NCI-H1105 (cell line): ENCODE data around the gene MKNK2.

Experiments used
- DNase-seq: peaks from one replicate; lab custom pipeline; 2025; lab: John Stamatoyannopoulos, UW

MKNK2 gene

DNA sequence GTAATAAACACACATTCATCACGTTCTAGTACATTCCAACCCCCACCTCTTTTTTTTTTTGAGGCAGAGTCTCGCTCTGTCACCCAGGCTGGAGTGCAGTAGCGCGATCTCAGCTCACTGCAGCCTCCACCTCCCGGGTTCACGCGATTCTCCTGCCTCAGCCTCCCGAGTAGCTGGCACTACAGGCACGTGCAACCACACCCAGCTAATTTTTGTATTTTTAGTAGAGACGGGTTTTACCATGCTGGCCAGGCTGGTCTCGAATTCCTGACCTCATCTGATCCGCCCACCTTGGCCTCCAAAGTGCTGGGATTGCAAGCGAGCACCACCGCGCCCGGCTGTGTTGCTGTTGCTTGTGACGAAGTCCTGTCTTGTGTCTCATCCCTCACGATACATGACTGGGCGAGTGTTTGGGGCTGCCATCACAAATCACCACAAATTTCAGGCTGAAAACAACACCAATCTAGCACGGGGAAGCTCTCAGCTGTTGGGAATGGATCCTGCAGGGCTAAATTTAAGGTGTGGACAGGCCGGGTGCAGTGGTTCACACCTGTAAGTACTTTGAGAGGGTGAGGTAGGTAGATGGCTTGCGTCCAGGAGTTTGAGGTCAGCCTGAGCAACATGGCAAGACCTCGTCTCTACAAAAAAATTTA, 29.4 kb upstream of the MKNK2 start:
- no peak for DNase-seq

DNA sequence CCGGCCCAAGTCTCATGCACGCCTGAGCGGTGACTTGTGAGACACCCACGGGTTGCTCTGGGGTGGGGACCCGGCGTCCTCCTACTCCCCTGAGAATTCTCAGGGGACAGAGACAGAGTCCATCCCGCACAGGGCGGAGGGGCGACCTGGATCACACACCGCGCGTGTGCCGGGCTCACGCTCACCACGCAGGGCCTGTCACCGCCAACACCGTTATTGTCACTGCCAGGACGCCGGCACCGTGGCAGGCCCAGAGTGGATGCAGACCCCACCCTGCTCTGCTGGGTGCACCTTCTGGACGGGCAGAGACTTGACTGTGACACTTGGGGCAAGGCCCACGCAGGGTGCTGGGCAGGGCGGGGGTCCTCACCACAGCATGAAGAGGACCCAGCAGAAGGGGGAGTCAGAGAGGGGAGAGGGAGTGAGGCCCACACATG, 28.8 kb upstream of the MKNK2 start:
- no peak for DNase-seq

DNA sequence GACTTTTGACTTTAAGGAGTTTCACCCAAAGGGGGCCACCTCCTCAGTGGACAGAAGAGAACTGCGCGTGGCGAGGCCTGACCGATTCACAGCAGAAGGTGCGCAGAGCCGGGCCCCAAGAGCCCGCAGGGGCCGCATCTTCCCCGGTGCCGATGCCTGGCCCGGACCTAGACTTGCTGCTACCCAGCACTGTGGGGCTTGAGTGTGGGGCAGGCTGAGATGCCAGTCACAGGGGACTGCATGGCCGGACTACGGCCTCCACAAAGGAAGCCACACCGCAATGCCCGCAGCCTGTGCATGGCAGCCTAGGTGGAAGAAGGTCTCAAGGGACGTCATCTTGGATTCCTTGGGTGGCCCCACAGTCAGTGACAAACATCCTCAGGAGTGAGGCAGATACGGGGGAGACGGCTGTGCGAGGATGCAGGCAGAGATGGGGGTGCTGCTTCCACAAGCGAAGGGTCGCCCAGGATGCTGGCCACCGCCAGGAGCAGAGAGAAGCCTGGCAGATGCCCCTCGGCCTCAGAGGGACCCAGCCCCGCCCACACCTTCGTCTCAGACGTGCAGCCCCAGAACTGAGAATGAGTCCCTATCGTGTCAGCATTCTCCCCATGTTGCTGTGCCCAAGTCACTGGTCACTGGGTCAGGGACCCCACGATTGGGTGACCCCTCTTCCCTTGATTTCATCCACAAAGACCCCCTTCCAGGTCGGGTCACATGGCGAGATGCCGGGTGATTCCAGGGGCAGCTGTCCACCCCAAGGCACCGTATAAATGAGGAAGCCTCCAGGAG, 28.2 kb upstream of the MKNK2 start:
- DNase-seq: no peak

DNA sequence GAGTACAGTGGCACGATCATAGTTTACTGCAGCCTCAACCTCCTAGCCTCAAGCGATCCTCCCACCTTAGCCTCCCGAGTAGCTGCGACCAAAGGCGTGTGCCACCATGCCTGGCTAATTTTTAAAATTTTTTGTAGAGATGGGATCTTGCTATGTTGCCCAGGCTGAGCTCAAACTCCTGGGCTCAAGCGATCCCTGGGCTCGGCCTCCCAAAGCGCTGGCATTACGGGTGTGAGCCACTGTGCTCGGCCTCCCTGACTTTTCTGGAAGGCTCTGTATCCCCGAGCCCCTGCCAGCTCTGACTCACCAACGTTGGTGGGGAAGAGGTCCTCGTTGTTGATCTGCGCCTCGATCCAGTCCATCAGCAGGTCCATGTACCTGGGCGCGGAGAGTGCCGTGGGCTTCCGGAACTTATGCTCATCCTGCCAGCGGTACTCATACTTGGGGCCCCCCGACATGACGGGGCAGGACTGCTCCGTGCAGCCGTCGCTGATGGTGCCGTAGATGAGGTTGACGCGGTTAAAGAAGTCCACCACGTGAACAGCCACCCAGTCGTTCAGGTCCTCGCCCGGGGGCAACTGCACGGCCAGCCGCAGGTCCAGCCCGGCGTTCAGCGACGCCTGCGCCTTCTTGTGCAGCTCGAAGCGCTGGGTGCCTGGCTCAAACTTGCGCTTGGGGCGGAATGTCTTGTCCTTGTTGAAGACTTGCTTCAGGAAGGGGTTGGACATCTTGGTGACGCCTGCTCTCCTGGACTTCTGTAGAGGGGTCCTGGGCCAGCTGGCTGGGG, 27.0 kb upstream of the MKNK2 start:
- DNase-seq: no peak

DNA sequence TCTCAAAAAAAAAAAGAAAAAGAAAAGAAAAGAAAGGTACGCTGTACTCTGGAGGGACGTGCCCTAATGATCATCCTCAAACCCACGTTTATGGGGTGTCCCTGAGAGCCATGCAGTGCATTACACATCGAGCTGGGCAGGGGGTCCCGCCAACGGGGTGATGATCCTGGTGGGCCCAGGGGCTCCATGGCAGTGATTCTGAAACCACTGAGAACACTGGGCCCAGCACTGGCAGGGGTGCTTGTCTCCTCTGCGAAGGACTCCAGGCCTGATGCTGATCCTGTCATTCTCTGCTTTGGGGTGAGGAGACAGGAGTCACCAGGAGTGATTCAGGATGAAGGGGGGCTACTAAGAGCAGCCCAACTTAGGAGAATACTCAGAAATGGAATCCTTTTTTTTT, 26.4 kb upstream of the MKNK2 start:
- no peak for DNase-seq

DNA sequence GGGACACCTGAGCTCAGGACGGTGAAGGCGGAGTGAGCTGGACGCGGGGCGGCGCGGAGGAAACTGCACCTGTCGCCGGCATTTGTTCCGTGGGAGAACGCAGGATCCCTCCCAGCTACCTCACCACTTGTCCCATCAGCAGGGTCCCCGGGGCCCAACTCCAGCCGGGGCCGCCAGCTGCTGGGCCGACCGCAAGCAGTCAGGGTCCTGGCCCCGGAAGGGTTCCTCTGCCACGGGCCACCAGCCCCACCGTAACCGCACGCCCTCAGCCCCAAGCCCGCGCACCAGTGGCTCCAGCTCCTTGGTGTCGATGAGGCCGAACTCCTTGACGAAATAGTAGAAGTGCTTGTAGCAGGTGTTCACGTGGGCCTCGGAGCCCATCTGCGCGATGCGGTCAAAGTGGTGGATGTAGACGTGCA, 25.5 kb upstream of the MKNK2 start:
- no peak for DNase-seq

DNA sequence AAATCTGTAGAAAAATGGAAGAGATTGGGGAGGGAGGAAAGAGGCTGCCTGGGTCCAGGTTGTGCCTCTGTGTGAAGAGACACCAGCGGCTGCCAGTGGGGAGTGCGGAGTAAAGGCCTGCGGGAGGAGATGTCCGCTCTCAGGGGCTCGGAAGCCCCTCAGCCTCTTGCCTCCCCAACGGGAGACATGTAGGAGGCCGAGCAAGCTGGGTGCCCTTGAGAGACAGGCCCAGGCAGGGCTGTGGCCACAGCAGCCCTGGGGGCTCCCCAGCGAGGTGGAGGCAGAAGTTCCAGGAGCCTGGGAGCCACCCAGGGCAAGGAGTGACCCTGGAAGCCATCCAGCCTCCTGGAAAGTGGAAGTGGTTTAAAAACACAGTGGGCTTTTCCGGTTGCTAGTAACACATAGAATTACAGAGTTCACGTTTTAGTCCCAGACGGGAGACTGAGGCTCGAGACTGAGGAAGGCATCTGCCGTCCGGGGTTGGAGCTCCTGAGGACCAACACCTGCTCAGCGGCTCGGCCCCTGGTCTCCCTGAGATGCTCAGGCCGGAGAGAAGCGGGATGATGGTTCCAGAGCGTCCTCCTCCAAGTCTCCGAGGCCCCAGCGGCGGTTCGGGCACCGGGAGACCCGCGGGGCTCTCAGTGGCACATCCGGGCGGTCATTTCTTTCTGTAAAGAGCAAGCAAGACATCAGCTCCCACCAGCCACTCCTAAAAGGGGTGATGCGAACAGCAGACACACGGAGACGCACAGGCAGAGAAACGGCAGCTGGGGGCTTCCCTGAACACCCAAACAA, 21.9 kb upstream of the MKNK2 start:
- DNase-seq: no peak

DNA sequence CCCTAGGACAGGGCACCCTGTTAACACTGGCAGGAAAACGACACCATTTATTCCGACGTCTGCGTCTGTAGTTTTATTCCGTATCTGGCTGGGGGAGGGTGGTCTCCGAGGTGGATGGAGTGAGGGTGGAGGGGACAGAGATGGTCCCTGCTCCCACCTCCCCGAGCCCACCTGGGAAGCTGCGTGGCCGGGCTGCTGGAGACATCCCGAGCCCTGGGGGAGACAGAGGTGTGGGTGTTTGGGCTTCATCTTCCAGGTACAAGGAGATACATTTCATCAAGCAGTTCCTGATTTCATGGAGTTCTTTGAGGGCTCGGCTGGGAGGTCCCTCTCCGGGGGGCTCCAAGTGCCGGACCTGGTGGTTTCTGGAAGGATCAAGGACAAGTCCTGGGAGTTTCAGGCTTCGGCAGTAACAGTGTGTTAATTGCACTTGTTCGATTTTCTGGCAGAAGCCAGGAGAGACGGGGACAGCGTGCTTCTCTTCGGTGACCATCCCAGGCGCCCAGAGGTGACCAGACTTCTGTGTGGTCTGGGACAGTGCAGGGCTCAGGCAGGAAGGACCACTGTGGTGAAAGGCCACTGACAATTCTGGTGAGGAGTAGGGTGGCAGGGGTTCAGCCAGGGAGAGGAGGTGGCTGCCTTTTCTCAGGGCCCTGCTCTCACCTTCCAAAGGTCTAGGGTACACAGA, 20.1 kb upstream of the MKNK2 start:
- DNase-seq: no peak

DNA sequence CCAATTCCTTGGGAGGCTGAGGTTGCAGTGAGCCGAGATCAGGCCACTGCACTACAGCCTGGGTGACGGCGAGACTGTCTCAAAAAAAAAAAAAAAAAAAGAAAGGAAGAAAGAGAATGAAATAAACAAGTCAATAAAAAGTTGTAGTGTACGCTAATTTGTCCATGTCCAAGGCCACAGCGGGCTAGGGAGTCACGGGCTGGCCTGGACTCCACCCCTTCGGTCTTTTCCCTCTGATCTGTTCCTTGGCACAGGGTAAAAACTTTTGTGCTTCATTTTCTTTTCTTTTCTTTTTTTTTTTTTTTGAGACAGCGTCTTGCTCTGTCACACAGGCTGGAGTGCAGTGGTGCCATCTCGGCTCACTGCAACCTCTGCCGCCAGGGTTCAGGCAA, 19.4 kb upstream of the MKNK2 start:
- DNase-seq: no peak

DNA sequence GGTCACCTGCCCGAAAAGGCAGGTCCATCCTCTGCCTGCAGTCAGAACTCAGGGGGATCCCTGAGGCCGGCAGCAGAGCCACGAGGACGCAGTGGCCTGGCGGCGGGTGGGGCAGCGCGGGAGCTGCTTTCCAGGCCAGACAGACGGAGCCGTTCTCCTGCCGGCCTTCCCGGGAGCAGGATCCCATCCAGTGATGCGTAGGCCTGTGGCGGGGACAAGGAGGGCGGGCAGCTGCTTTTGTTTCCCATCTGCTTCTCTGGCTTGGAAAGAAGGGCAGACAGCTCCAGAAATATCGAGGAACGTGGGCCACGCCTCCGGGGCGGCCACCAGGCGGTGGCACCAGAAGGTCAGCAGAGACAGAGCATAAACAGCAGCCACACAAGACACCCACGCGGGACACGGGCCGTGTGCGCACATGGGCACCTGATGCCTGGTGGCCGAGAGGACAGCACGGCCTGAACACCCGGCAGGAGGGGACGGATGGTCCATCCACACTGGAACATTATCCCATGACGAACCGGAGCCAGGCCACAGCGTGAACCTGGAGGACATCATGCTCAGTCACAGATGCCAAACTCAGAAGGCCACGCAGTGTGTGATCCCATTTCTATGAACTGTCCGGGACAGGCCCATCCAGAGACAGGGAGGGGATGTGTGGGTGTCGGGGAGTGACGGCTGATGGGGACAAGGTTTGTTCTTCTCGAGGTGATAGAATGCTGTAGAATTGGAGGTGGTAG, 13.9 kb upstream of the MKNK2 start:
- DNase-seq: no peak

DNA sequence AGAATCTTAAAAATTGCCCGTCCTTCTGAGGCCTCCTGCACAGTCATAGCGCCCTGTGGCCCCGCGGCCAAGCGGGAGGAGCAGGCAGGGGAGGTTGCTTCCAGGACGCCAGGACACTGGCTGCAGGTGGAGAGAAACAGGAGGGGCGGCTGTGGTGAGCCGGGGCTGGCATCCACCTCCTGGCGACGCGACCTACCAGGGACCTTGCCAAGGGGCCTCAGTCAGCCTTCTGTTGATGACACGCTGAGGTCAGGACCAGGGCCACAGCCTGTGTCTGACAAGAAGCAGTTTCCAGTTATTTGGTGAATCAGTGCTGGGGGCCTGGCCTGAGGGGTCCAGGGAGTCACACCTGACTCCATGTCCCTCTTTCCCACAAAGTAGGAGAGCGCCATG, 13.3 kb upstream of the MKNK2 start:
- no peak for DNase-seq

DNA sequence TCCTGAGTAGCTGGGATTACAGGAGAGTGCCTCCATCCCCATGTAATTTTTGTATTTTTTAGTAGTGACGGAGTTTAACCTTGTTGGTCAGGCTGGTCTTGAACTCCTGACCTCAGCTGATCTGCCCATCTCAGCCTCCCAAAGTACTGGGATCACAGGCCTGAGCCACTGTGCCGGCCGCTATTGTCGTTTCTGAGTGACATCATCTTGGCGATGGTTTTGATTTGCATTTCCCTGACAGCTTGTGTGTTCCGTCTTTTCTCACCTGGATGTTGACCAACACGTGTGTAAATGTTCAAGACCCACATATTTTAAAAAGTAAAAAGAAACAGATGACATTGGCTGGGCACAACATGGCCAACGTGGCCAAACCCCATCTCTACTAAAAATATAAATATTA, 12.8 kb upstream of the MKNK2 start:
- no peak for DNase-seq

DNA sequence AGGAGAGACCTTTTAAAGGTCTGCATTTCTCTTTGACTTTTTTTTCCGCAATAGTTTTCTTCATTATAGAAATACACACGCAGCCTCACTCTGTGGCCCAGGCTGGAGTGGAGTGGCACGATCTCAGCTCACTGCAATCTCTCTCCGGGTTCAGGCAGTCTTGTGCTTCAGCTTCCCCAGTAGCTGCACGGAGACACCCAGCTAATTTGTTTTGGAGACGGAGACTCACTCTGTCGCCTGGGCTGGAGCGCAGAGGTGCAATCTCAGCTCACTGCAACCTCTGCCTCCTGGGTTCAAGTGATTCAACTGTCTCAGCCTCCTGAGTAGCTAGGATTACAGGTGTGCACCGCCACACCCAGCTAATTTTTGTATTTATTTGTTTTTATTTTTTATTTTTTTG, 11.7 kb upstream of the MKNK2 start:
- no peak for DNase-seq

DNA sequence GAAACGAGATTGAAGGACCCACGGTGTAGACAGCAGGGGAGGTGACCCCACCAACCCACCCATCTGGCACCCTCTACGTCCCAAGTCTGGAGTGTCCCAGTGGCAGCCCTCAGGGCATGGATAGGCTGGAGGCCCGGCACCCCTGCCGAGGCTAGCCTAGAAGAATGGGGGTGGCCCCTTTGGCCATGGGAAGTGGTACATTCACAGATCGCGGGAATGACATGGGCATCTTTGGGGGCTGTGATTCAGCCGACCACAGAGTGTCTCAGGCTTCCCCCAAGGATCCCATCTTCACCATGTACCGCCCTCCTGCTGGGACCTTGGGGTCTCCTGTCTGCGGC, 11.3 kb upstream of the MKNK2 start:
- no peak for DNase-seq

DNA sequence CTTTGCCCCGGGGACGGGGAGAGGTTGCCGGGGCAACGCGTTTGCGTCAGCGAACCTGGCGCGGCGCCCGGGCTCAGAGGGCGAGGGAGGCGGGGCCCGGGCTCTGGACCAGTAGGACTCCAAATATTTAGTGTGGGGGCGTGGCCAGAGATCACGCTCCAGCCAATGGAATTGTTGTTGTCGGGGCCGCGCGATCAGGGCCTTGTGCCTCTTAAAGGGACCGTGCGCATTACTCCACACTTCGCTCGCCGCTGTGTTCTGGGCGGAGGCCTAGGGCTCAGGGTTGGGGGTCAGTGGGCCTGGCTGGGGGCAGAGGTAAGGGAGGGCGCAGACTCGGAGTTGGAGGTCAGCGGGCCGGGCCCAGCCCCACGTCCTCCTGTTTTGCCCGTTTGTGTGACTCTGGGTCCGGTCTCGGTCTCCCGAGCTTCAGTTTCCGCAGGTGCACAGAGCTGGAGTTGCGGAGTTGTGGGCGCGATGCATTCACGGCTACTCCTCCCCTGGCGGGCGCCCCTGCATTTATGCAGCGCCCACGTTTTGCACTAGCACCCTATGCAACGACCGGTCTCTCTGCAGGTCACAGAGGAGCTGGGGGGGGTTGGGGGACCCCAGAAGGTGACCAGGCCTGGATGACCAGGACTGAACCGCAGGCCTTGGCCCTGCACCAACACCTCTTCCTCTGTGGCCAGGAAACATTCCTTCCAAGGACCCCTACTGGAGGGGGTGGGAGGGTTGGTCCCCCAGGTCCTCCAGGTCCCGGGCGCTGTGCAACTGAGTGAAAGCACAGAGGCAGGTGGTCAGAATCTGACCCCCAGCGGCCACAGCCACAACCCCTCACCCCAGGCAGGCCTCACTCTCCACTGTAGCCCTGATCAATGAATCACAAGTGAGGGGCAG, 10.7 kb upstream of the MKNK2 start:
- peak; percentile 99 for DNase-seq

DNA sequence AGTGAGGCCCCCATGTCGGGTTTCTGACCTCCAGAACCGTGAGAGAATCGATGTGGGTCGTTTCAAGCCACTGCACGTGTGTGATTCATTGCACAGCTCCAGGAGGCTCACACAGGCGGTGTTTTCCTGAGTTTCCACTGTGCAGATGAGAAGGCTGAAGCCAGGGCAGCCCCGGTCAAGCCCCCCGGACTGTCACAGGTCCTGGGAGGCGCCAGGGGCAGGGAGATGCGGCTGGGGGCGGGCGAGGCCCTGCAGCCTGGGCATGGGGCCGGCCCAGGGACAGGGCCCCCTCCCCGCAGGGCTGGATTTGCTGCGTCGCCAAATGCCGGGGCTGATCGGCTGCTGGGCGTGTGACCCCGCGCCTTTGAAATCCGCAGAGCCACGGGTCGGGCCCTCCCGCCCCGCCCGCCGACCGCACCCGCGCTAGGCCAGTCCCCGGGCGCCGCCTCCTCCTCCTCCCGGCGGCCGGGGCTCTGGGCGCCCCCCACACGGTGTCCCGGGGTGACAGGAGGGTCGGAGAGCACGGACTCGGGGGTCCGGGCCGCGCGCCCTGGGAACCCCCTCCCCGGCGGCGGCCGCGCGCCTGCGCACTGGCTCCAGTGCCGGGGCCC, 9.9 kb upstream of the MKNK2 start:
- DNase-seq: no peak

DNA sequence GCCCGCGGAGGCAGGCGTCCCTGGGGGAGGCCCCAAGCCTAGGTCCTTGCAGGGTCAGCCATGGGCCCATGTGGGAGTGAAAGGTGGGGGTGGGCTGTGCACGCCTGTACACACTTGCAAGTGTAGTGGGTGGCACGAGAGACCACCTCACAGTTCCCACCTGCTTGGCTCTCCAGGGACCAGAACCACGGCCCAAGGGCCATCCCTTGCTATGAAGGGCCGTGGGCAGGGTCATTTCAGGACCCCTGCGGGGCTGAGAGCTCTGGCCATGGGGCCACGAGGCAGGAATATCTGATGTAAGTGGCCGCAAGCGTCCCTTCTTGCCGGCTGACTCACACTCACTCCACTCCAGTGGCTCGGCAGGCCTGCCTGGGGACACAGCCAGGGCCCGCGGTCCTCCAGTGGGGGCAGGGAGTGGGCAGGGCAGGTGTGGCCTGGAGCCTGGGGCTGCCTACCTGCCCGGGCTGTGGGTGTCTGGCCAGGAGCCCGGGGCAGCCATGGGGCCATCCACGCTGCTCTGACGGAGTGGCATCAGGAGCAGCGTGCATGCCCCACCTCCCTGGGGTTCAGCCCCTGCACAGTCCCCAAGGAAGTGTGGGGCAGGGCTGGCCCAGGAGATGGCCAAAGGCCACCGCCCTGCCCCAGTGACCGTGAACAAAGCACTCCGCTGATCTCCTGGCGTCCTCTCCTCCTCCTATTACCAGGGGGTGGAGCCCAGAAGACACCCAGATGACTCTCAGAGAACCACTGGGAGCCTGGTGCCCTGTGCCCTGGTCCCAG, 8.6 kb upstream of the MKNK2 start:
- DNase-seq: no peak

DNA sequence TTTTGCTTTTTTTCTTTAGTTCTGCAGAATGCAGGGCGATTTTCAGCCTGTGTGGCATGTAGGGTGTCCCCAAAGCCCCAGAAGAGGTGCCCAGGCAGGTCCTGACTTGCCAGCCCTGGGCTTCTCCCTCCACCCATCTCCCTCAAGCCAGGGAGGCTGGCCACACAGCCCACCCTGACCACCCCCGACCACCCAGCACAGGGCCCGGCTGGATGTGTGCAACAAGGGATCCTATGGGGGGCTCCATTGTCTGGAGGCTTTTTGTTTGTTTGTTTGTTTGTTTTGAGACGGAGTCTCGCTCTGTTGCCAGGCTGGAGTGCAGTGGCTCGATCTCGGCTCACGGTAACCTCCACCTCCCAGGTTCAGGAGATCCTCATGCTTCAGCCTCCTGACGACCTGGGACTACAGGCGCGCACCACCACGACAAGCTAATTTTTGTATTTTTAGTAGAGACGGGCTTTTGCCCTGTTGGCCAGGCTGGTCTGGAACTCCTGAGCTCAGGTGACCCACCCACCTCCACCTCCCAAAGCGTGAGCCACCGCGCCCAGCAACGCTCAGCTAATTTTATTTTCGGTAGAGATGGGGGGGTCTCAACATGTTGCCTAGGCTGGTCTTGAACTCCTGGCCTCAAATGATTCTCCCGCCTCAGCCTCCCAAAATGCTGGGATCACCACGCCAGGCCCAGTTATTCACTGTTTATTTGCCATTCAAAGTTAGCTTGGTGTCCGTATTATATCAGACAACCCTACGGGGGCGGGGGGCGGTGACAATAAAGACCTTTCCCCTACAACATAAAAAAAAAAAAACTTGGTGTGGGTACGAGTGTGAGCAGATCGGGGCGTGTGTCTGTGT, 7.8 kb upstream of the MKNK2 start:
- no peak for DNase-seq
